Tibial nerve (tissue), 3 donors: Measurements from ENCODE around the gene ATPAF2.

Experiments
- CTCF ChIP-seq, 5 experiments: fragments of 200-600 bp in 3 of 5; fragments of 450-650 bp in 2 of 5; sonication (generic) in 3 of 5; IDR thresholded peaks; one replicate each; pipeline ENCODE4 v1.5.1; 2016 to 2019; ENCODE audit warnings: antibody characterized with exemption in 5 of 5, mild to moderate bottlenecking in 3 of 5, moderate library complexity in 2 of 5
- POLR2A ChIP-seq, 2 donors: fragments of 450-650 bp; IDR thresholded peaks; one replicate each; pipeline ENCODE4 v1.6.1; 2017; ENCODE audit warnings: antibody characterized with exemption in 2 of 2, mild to moderate bottlenecking in 2 of 2, moderate library complexity in 2 of 2

DNA sequence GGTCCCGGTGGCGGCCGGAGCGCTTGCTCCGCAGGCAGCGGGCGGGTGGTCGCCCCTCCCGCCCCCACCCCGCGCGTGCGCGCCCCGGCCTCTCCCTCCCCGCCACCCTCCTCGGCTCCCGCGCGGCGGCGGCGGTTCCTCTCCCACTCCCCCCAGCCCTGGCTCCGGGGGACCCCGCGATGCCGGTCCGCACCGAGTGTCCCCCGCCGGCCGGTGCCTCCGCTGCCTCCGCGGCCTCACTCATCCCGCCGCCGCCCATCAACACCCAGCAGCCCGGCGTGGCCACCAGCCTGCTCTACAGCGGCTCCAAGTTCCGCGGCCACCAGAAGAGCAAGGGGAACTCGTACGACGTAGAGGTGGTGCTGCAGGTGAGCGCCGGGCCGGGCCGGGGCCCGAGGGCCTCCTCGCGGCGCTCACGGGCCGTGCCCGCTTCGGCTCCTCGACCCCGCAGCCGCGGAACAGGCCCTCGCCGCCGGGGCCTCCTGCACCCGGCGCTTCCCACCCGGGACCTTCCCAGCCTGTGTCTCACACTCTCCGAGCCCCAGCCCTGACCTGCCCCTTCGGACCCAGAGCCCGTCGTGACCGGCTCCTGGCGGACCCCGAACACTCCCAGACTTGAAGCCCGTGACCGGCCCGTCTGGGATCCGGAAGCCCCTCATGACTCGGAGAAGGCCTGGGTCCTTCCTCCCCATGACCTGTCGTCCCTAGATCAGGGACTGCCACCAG is 730 bp upstream of the ATPAF2 start:
- TF ChIP-seq CTCF (IDR thresholded peaks at IDR 0.05) (no peak), POLR2A (IDR thresholded peaks at IDR 0.05) (no peak)
